CD14-positive monocyte (primary cell): Measurements from ENCODE around the gene PSMB8. TPM values are rescaled to one million over a fixed set of nuclear protein-coding genes. Genes with fewer than 3 reads are reported as not detected.

Experiments used
- DNase-seq, 3 donors: peaks; one replicate each; pipeline ENCODE4 v3.0.0-alpha.2; 2011 to 2022
- H2AFZ ChIP-seq: 2 replicates; pipeline ENCODE4 v1.6.0; 2012; ENCODE audit warnings: mild to moderate bottlenecking, low read depth, low read length, inconsistent platforms; ENCODE audit not compliant: insufficient read depth, poor library complexity, severe bottlenecking
- H3K27ac ChIP-seq, 2 donors: 1 replicate in 1 of 2; 2 replicates in 1 of 2; pipeline ENCODE4 v1.5.1; 2012 to 2013; ENCODE audit warnings: low read length in 2 of 2, control low read depth in 1 of 2, inconsistent platforms in 1 of 2, low read depth in 1 of 2, mild to moderate bottlenecking in 1 of 2
- H3K27me3 ChIP-seq, 2 donors: one replicate each; pipeline versions ENCODE4 v1.6.0 to v1.6.1; 2011 to 2013; ENCODE audit warnings: low read length in 2 of 2; ENCODE audit not compliant: control insufficient read depth in 2 of 2, insufficient read depth in 2 of 2
- H3K36me3 ChIP-seq, 2 donors: replicated peaks in 1 of 2; 1 replicate in 1 of 2; 2 replicates in 1 of 2; pipeline versions ENCODE4 v1.5.1 to v1.6.1; 2012 to 2013; ENCODE audit warnings: low read length in 2 of 2, control low read depth in 1 of 2, inconsistent platforms in 1 of 2, mild to moderate bottlenecking in 1 of 2; ENCODE audit not compliant: insufficient read depth in 2 of 2, control insufficient read depth in 1 of 2
- H3K4me1 ChIP-seq, 2 donors: 1 replicate in 1 of 2; 2 replicates in 1 of 2; pipeline versions ENCODE4 v1.5.1 to v1.6.1; 2012 to 2013; ENCODE audit warnings: low read length in 2 of 2, control low read depth in 1 of 2, inconsistent platforms in 1 of 2, mild to moderate bottlenecking in 1 of 2, moderate library complexity in 1 of 2; ENCODE audit not compliant: insufficient read depth in 2 of 2, control insufficient read depth in 1 of 2
- H3K4me2 ChIP-seq: replicated peaks from 2 replicates; pipeline ENCODE3; 2012; ENCODE audit warnings: low read length, moderate library complexity, mild to moderate bottlenecking; ENCODE audit not compliant: poor library complexity, severe bottlenecking; ENCODE audit errors: extremely low read depth
- H3K4me3 ChIP-seq, 3 experiments: fragments of 200-600 bp in 1 of 3; sonication (generic) in 1 of 3; replicated peaks in 1 of 3; 1 replicate in 2 of 3; 2 replicates in 1 of 3; pipeline ENCODE4 v1.5.1; 2011 to 2013; ENCODE audit warnings: low read length in 3 of 3, mild to moderate bottlenecking in 3 of 3, control low read depth in 2 of 3, low read depth in 2 of 3, inconsistent platforms in 1 of 3, moderate library complexity in 1 of 3
- H3K79me2 ChIP-seq: 2 replicates; pipeline ENCODE4 v1.6.0; 2012; ENCODE audit warnings: mild to moderate bottlenecking, control low read depth, inconsistent platforms, low read length, moderate library complexity; ENCODE audit not compliant: insufficient read depth
- H3K9ac ChIP-seq: 2 replicates; pipeline ENCODE4 v1.6.0; 2017; ENCODE audit warnings: low read length, mild to moderate bottlenecking; ENCODE audit not compliant: insufficient read depth, poor library complexity, severe bottlenecking
- H3K9me3 ChIP-seq, 2 donors: replicated peaks in 1 of 2; 1 replicate in 1 of 2; 2 replicates in 1 of 2; pipeline versions ENCODE4 v1.5.1 to v1.6.1; 2012 to 2013; ENCODE audit warnings: low read length in 2 of 2, control low read depth in 1 of 2; ENCODE audit not compliant: control insufficient read depth in 1 of 2, insufficient read depth in 1 of 2
- H4K20me1 ChIP-seq: 2 replicates; pipeline ENCODE4 v1.6.0; 2012; ENCODE audit warnings: mild to moderate bottlenecking, low read length, control low read depth, moderate library complexity; ENCODE audit not compliant: insufficient read depth
- H3K27ac Mint-ChIP-seq, 7 donors: one replicate each; pipeline ENCODE4 v1.8.0; 2020; ENCODE audit warnings: mild to moderate bottlenecking in 7 of 7, mixed read lengths in 7 of 7, moderate library complexity in 6 of 7, inconsistent platforms in 2 of 7
- H3K27me3 Mint-ChIP-seq, 3 donors: one replicate each; pipeline ENCODE4 v1.8.0; 2021 to 2022; ENCODE audit warnings: low read depth in 3 of 3, mild to moderate bottlenecking in 3 of 3, mixed read lengths in 3 of 3, moderate library complexity in 3 of 3, inconsistent platforms in 1 of 3
- H3K36me3 Mint-ChIP-seq, 2 donors: one replicate each; pipeline ENCODE4 v1.8.0; 2020; ENCODE audit warnings: mixed read lengths in 2 of 2, inconsistent platforms in 1 of 2, mild to moderate bottlenecking in 1 of 2
- H3K4me1 Mint-ChIP-seq: one replicate; pipeline ENCODE4 v1.8.0; 2020; ENCODE audit warnings: mild to moderate bottlenecking, mixed read lengths
- H3K4me3 Mint-ChIP-seq, 2 donors: one replicate each; pipeline ENCODE4 v1.8.0; 2020; ENCODE audit warnings: mild to moderate bottlenecking in 2 of 2, mixed read lengths in 2 of 2, moderate library complexity in 1 of 2
- H3K9me3 Mint-ChIP-seq, 7 donors: one replicate each; pipeline ENCODE4 v1.8.0; 2020 to 2022; ENCODE audit warnings: mixed read lengths in 7 of 7, mild to moderate bottlenecking in 6 of 7, moderate library complexity in 6 of 7, inconsistent platforms in 2 of 7
- CTCF ChIP-seq: fragments of 200-600 bp; IDR thresholded peaks from one replicate; pipeline ENCODE4 v1.8.0; 2022; ENCODE audit warnings: antibody characterized with exemption, mild to moderate bottlenecking
- WGBS: methylation state at CpG from one replicate; pipeline ENCODE4 v1.1.5; 2013; ENCODE audit warnings: missing lambda C conversion rate; ENCODE audit not compliant: insufficient coverage; 5-methylcytosine and 5-hydroxymethylcytosine counted together
- intact Hi-C, 2 donors: fragments of 100-400 bp; cut with micrococcal nuclease; formaldehyde crosslinking; loops; one replicate each; pipeline versions ENCODE4 v1.15.0 to v1.15.1; 2023
- polyA plus RNA-seq, 3 donors: library from polyadenylated mRNA; depleted of rRNA in 1 of 3; unstranded in 2 of 3; stranded (reverse) in 1 of 3; fragments of 300-500 nt in 2 of 3; fragments of >200 nt in 1 of 3; fragmentation: Illumina TruSeq in 2 of 3; gene quantifications; 1 replicate in 2 of 3; 2 replicates in 1 of 3; pipeline ENCODE4 v1.2.3, GENCODE V29; 2012 to 2021

The PSMB8 gene
- polyA plus RNA-seq, 3 donors: 164 to 534 (median 487) TPM

- peak in 1 of 3 donors; percentile 41 for DNase-seq
- Histone ChIP-seq H3K4me1 (peaks cover 42 to 61% of the 10 kb centered on the region in 2 donors), H3K36me3 (peaks cover 46 to 67% of the 10 kb centered on the region in 2 donors), H3K27me3 (no peaks in the 10 kb centered on the region), H3K79me2 (peaks cover 93% of the 10 kb centered on the region), H3K4me3 (peak overlapping the region; percentile 79 to 99 (median 98)), H3K9ac (peak overlapping the region; percentile 92), H3K4me2 (peak overlapping the region; percentile 96), H2AFZ (peak overlapping the region; percentile 80), H3K9me3 (no peaks in the 10 kb centered on the region), H4K20me1 (peaks cover 68% of the 10 kb centered on the region), H3K27ac (peak overlapping the region; percentile 93 to 99)
- WGBS: 51% methylated on average over 13 of the region's 23 CpGs
- intact Hi-C loops: loop anchor here in 1 of 2 donors (2.0 kb wide), 1 partner anchor 13 kb away; the partner anchor contains the start of gene TAP2
- peaks cover 0 to 5% (median 1%) of the 10 kb centered on the region in 3 donors for H3K27me3 Mint-ChIP-seq
- peaks cover 0 to 8% (median 3%) of the 10 kb centered on the region in 7 donors for H3K9me3 Mint-ChIP-seq
- peak overlapping the region; percentile 99 to 100 for H3K4me3 Mint-ChIP-seq
- no peak for TF ChIP-seq CTCF
- peaks cover 59 to 63% of the 10 kb centered on the region in 2 donors for H3K36me3 Mint-ChIP-seq
- H3K27ac Mint-ChIP-seq: peak overlapping the region; percentile 96 to 100 (median 98)
- peaks cover 69% of the 10 kb centered on the region for H3K4me1 Mint-ChIP-seq
These were observed 8.4 kb upstream of the PSMB8 start for GRCh38 chr6:32852018-32852843.

GRCh38 chr6:32851025-32851424 is 7.2 kb upstream of the PSMB8 start:
- Histone ChIP-seq H3K4me3 (peak overlapping the region in 1 of 3 experiments; percentile 98), H3K4me2 (peak overlapping the region; percentile 96), H3K27me3 (no peaks in the 10 kb centered on the region), H4K20me1 (peaks cover 77% of the 10 kb centered on the region), H3K36me3 (peaks cover 52 to 67% of the 10 kb centered on the region in 2 donors), H3K4me1 (peaks cover 54 to 68% of the 10 kb centered on the region in 2 donors), H2AFZ (no peak overlapping the region), H3K9me3 (no peaks in the 10 kb centered on the region), H3K9ac (no peak overlapping the region), H3K79me2 (peaks cover 96% of the 10 kb centered on the region), H3K27ac (no peak overlapping the region)
- Mint-ChIP-seq H3K4me1 (peaks cover 77% of the 10 kb centered on the region), H3K27me3 (peaks cover 0 to 5% (median 1%) of the 10 kb centered on the region in 3 donors), H3K9me3 (peaks cover 0 to 10% (median 3%) of the 10 kb centered on the region in 7 donors), H3K4me3 (peak overlapping the region; percentile 4 to 59), H3K27ac (peak overlapping the region in 2 of 7 donors; percentile 37 to 51), H3K36me3 (peaks cover 63 to 66% of the 10 kb centered on the region in 2 donors)
- DNase-seq: no peak
- no peak for TF ChIP-seq CTCF
- WGBS: 100% methylated on average over 2 of the region's 4 CpGs
- intact Hi-C loops: no loop called here
